ENCODE measurements around the gene PLEKHN1.

The PLEKHN1 gene

GRCh38 chr1:923991-924655, 42.2 kb upstream of the PLEKHN1 start:
- Mint-ChIP-seq H3K27ac (no peak overlapping the region), H3K4me3 (peak overlapping the region; percentile 78), H3K36me3 (ENCODE audit: low read depth) (peaks cover 16% of the 10 kb centered on the region), H3K4me1 (peaks cover 54% of the 10 kb centered on the region), H3K27me3 (ENCODE audit: low read depth, poor library complexity) (peaks cover 62% of the 10 kb centered on the region), H3K9me3 (no peaks in the 10 kb centered on the region)
- no peak for DNase-seq
- no peak for TF ChIP-seq CTCF (IDR thresholded peaks at IDR 0.05)

GRCh38 chr1:924656-925560, 41.4 kb upstream of the PLEKHN1 start:
- no peak for TF ChIP-seq CTCF (IDR thresholded peaks at IDR 0.05)
- peaks cover 54% of the 10 kb centered on the region for H3K4me1 Mint-ChIP-seq
- peak; percentile 72 for DNase-seq
- no peaks in the 10 kb centered on the region for H3K9me3 Mint-ChIP-seq
- H3K27me3 Mint-ChIP-seq (ENCODE audit: low read depth, poor library complexity): peaks cover 67% of the 10 kb centered on the region
- peaks cover 20% of the 10 kb centered on the region for H3K36me3 Mint-ChIP-seq (ENCODE audit: low read depth)
- peak overlapping the region; percentile 78 for H3K4me3 Mint-ChIP-seq
- H3K27ac Mint-ChIP-seq: no peak overlapping the region

- peak; percentile 66 for DNase-seq
- Mint-ChIP-seq H3K4me1 (peaks cover 45% of the 10 kb centered on the region), H3K4me3 (peak overlapping the region; percentile 77), H3K27ac (no peak overlapping the region), H3K27me3 (ENCODE audit: low read depth, poor library complexity) (peaks cover 72% of the 10 kb centered on the region), H3K9me3 (no peaks in the 10 kb centered on the region), H3K36me3 (ENCODE audit: low read depth) (peaks cover 20% of the 10 kb centered on the region)
- TF ChIP-seq CTCF (IDR thresholded peaks at IDR 0.05): no peak
These were observed 40.5 kb upstream of the PLEKHN1 start for GRCh38 chr1:925561-926421.

GRCh38 chr1:927234-927633, 39.0 kb upstream of the PLEKHN1 start:
- no peaks in the 10 kb centered on the region for H3K9me3 Mint-ChIP-seq
- peaks cover 27% of the 10 kb centered on the region for H3K36me3 Mint-ChIP-seq (ENCODE audit: low read depth)
- DNase-seq: no peak
- H3K4me1 Mint-ChIP-seq: peaks cover 45% of the 10 kb centered on the region
- peaks cover 75% of the 10 kb centered on the region for H3K27me3 Mint-ChIP-seq (ENCODE audit: low read depth, poor library complexity)
- H3K4me3 Mint-ChIP-seq: no peak overlapping the region
- no peak overlapping the region for H3K27ac Mint-ChIP-seq
- no peak for TF ChIP-seq CTCF (IDR thresholded peaks at IDR 0.05)

GRCh38 chr1:927748-928147, 38.5 kb upstream of the PLEKHN1 start:
- Mint-ChIP-seq H3K4me1 (peaks cover 45% of the 10 kb centered on the region), H3K9me3 (no peaks in the 10 kb centered on the region), H3K27me3 (ENCODE audit: low read depth, poor library complexity) (peaks cover 76% of the 10 kb centered on the region), H3K27ac (no peak overlapping the region), H3K36me3 (ENCODE audit: low read depth) (peaks cover 29% of the 10 kb centered on the region), H3K4me3 (no peak overlapping the region)
- no peak for DNase-seq
- no peak for TF ChIP-seq CTCF (IDR thresholded peaks at IDR 0.05)

Measured in nephron progenitor cell (in vitro differentiated cells).